ENCODE measurements around the gene AXIN1. TPM values are rescaled to one million over a fixed set of nuclear protein-coding genes. Genes with fewer than 3 reads are reported as not detected.

The AXIN1 gene
- total RNA-seq, 1 donor from 2014 or later: 27.0 TPM

DNA sequence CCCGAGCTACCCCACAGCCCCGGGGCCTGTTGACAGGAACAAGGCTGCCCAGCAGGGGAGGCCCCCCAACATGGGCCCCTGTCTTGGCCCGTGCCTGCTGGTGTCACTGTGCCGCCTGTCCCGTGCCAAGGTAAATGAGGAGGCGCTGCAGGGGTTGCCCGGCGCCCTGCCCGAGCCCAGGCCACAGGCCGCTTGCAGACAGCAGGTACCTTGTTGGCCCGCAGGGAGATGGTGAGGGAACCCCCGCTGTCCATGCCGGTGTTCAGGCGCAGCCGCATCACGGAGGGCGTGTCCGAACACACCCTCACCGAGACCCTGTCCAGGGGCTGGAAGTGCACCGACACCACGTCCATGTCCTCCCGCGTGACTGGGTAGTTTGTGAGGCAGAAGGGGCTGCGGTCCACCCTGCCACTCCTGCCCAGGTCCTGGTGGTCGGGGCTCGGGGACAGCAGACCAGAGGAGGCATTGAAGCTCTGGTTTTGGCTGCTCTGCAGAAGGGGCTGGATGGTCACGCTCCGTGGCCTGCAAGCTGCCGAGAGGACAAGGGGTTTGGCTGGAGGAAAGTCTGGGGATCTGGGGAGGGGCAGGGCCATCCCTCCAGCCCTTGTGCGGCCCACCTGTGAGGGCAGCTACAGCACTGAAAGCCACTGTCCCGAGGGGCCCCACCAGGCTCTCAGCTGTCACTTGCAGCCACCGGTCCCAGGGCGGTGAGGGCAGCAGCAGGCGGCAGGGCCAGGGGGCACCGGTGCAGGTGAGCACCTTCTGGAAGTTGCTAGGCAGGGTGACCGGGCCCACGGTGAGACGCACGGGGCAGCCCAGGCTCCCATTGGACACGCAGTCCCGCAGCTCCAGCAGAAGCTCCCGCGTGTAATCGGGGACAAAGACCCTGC lies 23.6 kb upstream of the AXIN1 start:
- H3K4me3 Mint-ChIP-seq (ENCODE audit: unreplicated experiment): no peak overlapping the region
- no peak overlapping the region for H2AFZ ChIP-seq (ENCODE audit: low read depth, low read length)
- peaks cover 3% of the 10 kb centered on the region for H3K4me1 ChIP-seq (ENCODE audit: insufficient read depth, low read length)
- no peaks in the 10 kb centered on the region for H3K9me3 ChIP-seq (ENCODE audit: insufficient read depth, low read depth, low read length)
- no peak overlapping the region for H3K27ac Mint-ChIP-seq (ENCODE audit: unreplicated experiment)
- H3K27ac ChIP-seq (ENCODE audit: low read depth, low read length): no peak overlapping the region
- peaks cover 3% of the 10 kb centered on the region for H3K4me1 Mint-ChIP-seq (ENCODE audit: low read depth, unreplicated experiment)
- H3K27me3 Mint-ChIP-seq (ENCODE audit: low read depth, unreplicated experiment): no peaks in the 10 kb centered on the region
- TF ChIP-seq, protein P1, sequence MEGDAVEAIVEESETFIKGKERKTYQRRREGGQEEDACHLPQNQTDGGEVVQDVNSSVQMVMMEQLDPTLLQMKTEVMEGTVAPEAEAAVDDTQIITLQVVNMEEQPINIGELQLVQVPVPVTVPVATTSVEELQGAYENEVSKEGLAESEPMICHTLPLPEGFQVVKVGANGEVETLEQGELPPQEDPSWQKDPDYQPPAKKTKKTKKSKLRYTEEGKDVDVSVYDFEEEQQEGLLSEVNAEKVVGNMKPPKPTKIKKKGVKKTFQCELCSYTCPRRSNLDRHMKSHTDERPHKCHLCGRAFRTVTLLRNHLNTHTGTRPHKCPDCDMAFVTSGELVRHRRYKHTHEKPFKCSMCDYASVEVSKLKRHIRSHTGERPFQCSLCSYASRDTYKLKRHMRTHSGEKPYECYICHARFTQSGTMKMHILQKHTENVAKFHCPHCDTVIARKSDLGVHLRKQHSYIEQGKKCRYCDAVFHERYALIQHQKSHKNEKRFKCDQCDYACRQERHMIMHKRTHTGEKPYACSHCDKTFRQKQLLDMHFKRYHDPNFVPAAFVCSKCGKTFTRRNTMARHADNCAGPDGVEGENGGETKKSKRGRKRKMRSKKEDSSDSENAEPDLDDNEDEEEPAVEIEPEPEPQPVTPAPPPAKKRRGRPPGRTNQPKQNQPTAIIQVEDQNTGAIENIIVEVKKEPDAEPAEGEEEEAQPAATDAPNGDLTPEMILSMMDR (IDR thresholded peaks at IDR 0.05; ENCODE audit: insufficient read depth, low read depth, low read length): no peak
- no peak for TF ChIP-seq EZH2 (IDR thresholded peaks at IDR 0.05; ENCODE audit: insufficient read depth, low read length)
- H3K36me3 ChIP-seq (ENCODE audit: insufficient read depth, low read length): no peaks in the 10 kb centered on the region
- no peak overlapping the region for H3K9ac ChIP-seq (ENCODE audit: low read length)
- H3K9me3 Mint-ChIP-seq (ENCODE audit: unreplicated experiment): no peaks in the 10 kb centered on the region
- H3K36me3 Mint-ChIP-seq (ENCODE audit: low read depth, unreplicated experiment): no peaks in the 10 kb centered on the region
- FAIRE-seq (no peak), DNase-seq (ENCODE audit: low read depth) (no peak)
- H4K20me1 ChIP-seq (ENCODE audit: insufficient read depth, low read length): peaks cover 30% of the 10 kb centered on the region
- H3K27me3 ChIP-seq (ENCODE audit: insufficient read depth, low read length): no peaks in the 10 kb centered on the region
- no peak overlapping the region for H3K4me2 ChIP-seq (ENCODE audit: low read length)
- no peak overlapping the region for H3K4me3 ChIP-seq (ENCODE audit: insufficient read depth, low read depth, low read length)
- peaks cover 24% of the 10 kb centered on the region for H3K79me2 ChIP-seq (ENCODE audit: insufficient read depth, low read length)

DNA sequence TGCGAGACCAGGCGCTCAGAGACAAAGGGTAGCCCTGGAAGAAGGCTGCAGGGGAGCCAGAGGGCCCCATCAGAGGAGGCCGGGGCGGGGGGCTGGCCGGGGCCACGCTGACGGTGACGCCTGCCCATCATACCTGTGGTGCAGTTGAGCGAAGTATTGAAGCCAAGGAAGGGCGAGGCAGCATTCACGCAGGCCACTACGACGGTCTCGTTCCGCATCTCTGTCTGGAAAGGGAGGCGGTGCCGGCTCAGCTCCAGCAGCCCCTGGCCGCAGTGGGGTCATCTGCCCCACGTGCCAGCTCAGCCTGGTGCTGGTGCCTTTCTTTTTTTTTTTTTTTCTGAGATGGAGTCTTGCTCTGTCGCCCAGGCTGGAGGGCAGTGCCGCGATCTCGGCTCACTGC lies 22.7 kb upstream of the AXIN1 start:
- Mint-ChIP-seq H3K4me3 (ENCODE audit: unreplicated experiment) (no peak overlapping the region), H3K27me3 (ENCODE audit: low read depth, unreplicated experiment) (no peaks in the 10 kb centered on the region), H3K36me3 (ENCODE audit: low read depth, unreplicated experiment) (peaks cover 2% of the 10 kb centered on the region), H3K27ac (ENCODE audit: unreplicated experiment) (no peak overlapping the region), H3K4me1 (ENCODE audit: low read depth, unreplicated experiment) (peaks cover 8% of the 10 kb centered on the region), H3K9me3 (ENCODE audit: unreplicated experiment) (no peaks in the 10 kb centered on the region)
- no peak for DNase-seq (ENCODE audit: low read depth)
- H4K20me1 ChIP-seq (ENCODE audit: insufficient read depth, low read length): peaks cover 22% of the 10 kb centered on the region
- peaks cover 19% of the 10 kb centered on the region for H3K79me2 ChIP-seq (ENCODE audit: insufficient read depth, low read length)
- no peaks in the 10 kb centered on the region for H3K36me3 ChIP-seq (ENCODE audit: insufficient read depth, low read length)
- no peak overlapping the region for H3K4me2 ChIP-seq (ENCODE audit: low read length)
- FAIRE-seq: no peak
- H3K4me3 ChIP-seq (ENCODE audit: insufficient read depth, low read depth, low read length): no peak overlapping the region
- no peak overlapping the region for H2AFZ ChIP-seq (ENCODE audit: low read depth, low read length)
- no peaks in the 10 kb centered on the region for H3K4me1 ChIP-seq (ENCODE audit: insufficient read depth, low read length)
- H3K9ac ChIP-seq (ENCODE audit: low read length): no peak overlapping the region
- no peak overlapping the region for H3K27ac ChIP-seq (ENCODE audit: low read depth, low read length)
- no peaks in the 10 kb centered on the region for H3K9me3 ChIP-seq (ENCODE audit: insufficient read depth, low read depth, low read length)
- no peaks in the 10 kb centered on the region for H3K27me3 ChIP-seq (ENCODE audit: insufficient read depth, low read length)
- TF ChIP-seq, protein P1 (IDR thresholded peaks at IDR 0.05; ENCODE audit: insufficient read depth, low read depth, low read length): no peak
- no peak for TF ChIP-seq EZH2 (IDR thresholded peaks at IDR 0.05; ENCODE audit: insufficient read depth, low read length)

DNA sequence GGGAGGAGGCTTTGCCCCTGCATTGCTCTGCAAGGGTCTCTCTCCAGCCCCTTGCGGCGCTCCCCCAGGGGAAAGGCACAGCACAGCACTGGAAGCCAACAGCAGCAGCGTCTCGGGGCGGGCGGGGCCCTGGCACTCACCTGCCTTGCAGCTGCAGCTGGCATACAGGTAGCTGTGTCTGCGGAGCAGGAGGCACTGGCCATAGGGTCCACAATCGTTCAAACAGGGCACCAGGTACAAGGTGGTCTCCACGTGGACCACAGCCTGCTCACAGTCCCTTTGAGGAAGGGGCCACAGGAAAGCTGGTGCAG lies 22.0 kb upstream of the AXIN1 start:
- Mint-ChIP-seq H3K27me3 (ENCODE audit: low read depth, unreplicated experiment) (no peaks in the 10 kb centered on the region), H3K36me3 (ENCODE audit: low read depth, unreplicated experiment) (peaks cover 2% of the 10 kb centered on the region), H3K4me1 (ENCODE audit: low read depth, unreplicated experiment) (peaks cover 6% of the 10 kb centered on the region), H3K9me3 (ENCODE audit: unreplicated experiment) (no peaks in the 10 kb centered on the region), H3K4me3 (ENCODE audit: unreplicated experiment) (no peak overlapping the region), H3K27ac (ENCODE audit: unreplicated experiment) (no peak overlapping the region)
- FAIRE-seq: no peak
- Histone ChIP-seq H3K27ac (ENCODE audit: low read depth, low read length) (no peak overlapping the region), H3K4me1 (ENCODE audit: insufficient read depth, low read length) (peaks cover 4% of the 10 kb centered on the region), H3K27me3 (ENCODE audit: insufficient read depth, low read length) (no peaks in the 10 kb centered on the region), H3K4me3 (ENCODE audit: insufficient read depth, low read depth, low read length) (no peak overlapping the region), H3K9ac (ENCODE audit: low read length) (no peak overlapping the region), H3K79me2 (ENCODE audit: insufficient read depth, low read length) (peaks cover 12% of the 10 kb centered on the region), H3K4me2 (ENCODE audit: low read length) (no peak overlapping the region), H3K9me3 (ENCODE audit: insufficient read depth, low read depth, low read length) (no peaks in the 10 kb centered on the region), H3K36me3 (ENCODE audit: insufficient read depth, low read length) (no peaks in the 10 kb centered on the region), H2AFZ (ENCODE audit: low read depth, low read length) (no peak overlapping the region), H4K20me1 (ENCODE audit: insufficient read depth, low read length) (peaks cover 19% of the 10 kb centered on the region)
- no peak for DNase-seq (ENCODE audit: low read depth)
- TF ChIP-seq EZH2 (IDR thresholded peaks at IDR 0.05; ENCODE audit: insufficient read depth, low read length): no peak
- TF ChIP-seq, protein P1 (IDR thresholded peaks at IDR 0.05; ENCODE audit: insufficient read depth, low read depth, low read length): no peak
